ENCODE results near the gene YIPF1.

- TF ChIP-seq CTCF (IDR thresholded peaks at IDR 0.05; ENCODE audit: low read depth, low read length) (no peak), EZH2phosphoT487 (IDR thresholded peaks at IDR 0.05; ENCODE audit: low read depth) (no peak)
Measured at GRCh38 chr1:53842347-53842746, 47.2 kb downstream of the YIPF1 start.

Data from OCI-LY3 (cell line).